Heart left ventricle (tissue), 16 donors: ENCODE results near the gene TNFSF18. TPM values are rescaled to one million over a fixed set of nuclear protein-coding genes. Genes with fewer than 3 reads are reported as not detected.
A peak's percentile ranks its signal among the peaks of the same experiment; 100 is the strongest.

Experiments
- ATAC-seq, 4 donors: fragments of 200-7000 bp; cut with Tn5 transposase; one replicate each; pipeline ENCODE4 v1.9.1; 2020 to 2022; ENCODE audit warnings: moderate library complexity in 4 of 4, mild to moderate bottlenecking in 3 of 4, moderate number of reproducible peaks in 1 of 4
- DNase-seq, 5 donors: peaks; one replicate each; pipeline ENCODE4 v3.0.0-alpha.2; 2020
- H3K27ac ChIP-seq, 12 donors: fragments of 200-600 bp; sonication (generic) in 4 of 12; one replicate each; pipeline versions ENCODE4 v1.5.0 to v1.8.0; 2016 to 2022; ENCODE audit warnings: mild to moderate bottlenecking in 2 of 12
- H3K27me3 ChIP-seq, 9 donors: fragments of 200-600 bp; sonication (generic) in 2 of 9; one replicate each; pipeline versions ENCODE4 v1.5.1 to v1.8.0; 2016 to 2022; ENCODE audit warnings: mild to moderate bottlenecking in 3 of 9
- H3K36me3 ChIP-seq, 9 donors: fragments of 200-600 bp; sonication (generic) in 2 of 9; one replicate each; pipeline versions ENCODE4 v1.5.0 to v1.8.0; 2018 to 2022; ENCODE audit warnings: mild to moderate bottlenecking in 2 of 9
- H3K4me1 ChIP-seq, 12 donors: fragments of 200-600 bp; sonication (generic) in 4 of 12; one replicate each; pipeline versions ENCODE4 v1.5.0 to v1.8.0; 2016 to 2022; ENCODE audit warnings: mild to moderate bottlenecking in 3 of 12
- H3K4me3 ChIP-seq, 12 donors: fragments of 200-600 bp; sonication (generic) in 4 of 12; one replicate each; pipeline versions ENCODE4 v1.5.0 to v1.8.0; 2017 to 2022; ENCODE audit warnings: mild to moderate bottlenecking in 9 of 12, moderate library complexity in 4 of 12
- H3K9me3 ChIP-seq, 12 donors: fragments of 200-600 bp; sonication (generic) in 4 of 12; one replicate each; pipeline versions ENCODE4 v1.5.0 to v1.8.0; 2016 to 2022; ENCODE audit warnings: mild to moderate bottlenecking in 1 of 12
- POLR2A ChIP-seq, 2 donors: fragments of 450-650 bp; IDR thresholded peaks; one replicate each; pipeline ENCODE4 v1.6.1; 2017; ENCODE audit warnings: antibody characterized with exemption in 2 of 2, mild to moderate bottlenecking in 2 of 2, moderate library complexity in 2 of 2
- WGBS, 4 donors: extraction: QIAGEN DNeasy Blood & Tissue Kit in 2 of 4; methylation state at CpG; one replicate each; pipeline versions ENCODE4 v1.1.5 to v1.1.7; 2013 to 2018; 5-methylcytosine and 5-hydroxymethylcytosine counted together
- intact Hi-C, 10 donors: fragments of 100-400 bp; cut with DNase I; formaldehyde crosslinking; loops; one replicate each; pipeline versions ENCODE4 v1.11.1 to v1.14.2; 2022
- polyA plus RNA-seq, 2 donors: library from polyadenylated mRNA; stranded (reverse); fragments of 200-250 nt; gene quantifications; one replicate each; pipeline ENCODE4 v1.2.3, GENCODE V29; 2013
- total RNA-seq, 9 donors: library from RNA; depleted of rRNA in 2 of 9; stranded (reverse); fragments of >200 nt in 2 of 9; fragmentation: NEBNext Ultra II Directional in 3 of 9; extraction: Animal tissue kit (Norgen Biotek cat#: 25700) in 3 of 9; gene quantifications; one replicate each; pipeline versions ENCODE4 v1.1.0 to v1.2.4, GENCODE V29; 2016 to 2023
- TF ChIP-seq, protein P1 (sequence below), 12 donors: fragments of 200-600 bp; sonication (generic) in 4 of 12; IDR thresholded peaks; one replicate each; pipeline versions ENCODE4 v1.5.0 to v1.8.0; 2018 to 2022; ENCODE audit warnings: antibody characterized with exemption in 12 of 12, mild to moderate bottlenecking in 5 of 12
- donor health status: ischemic (EF 13 %, LVEDD 7.1; RV severe dilation, severe dysfunction).
- donor health status: healthy with polysubstance abuse.
- donor health status: DM: no; HTN: yes; CAD: no.
- donor health status: DM: no; HTN: no; CAD: no.
- donor health status: ischemic (EF 25% LVEDD 6.9; RV normal size, moderate dysfunction).
- donor health status: ischemic (EF 25% LVEDD 5.7; RV mildly dilated, moderate dysfunction).
- donor health status: healthy.
- donor health status: DM: yes; HTN: yes; CAD: no.
- donor health status: ischemic (EF 35%, LVEDD 5.7; RV mildly dilated, moderate dysfunction).
- donor health status: nonischemic (EF 11% LVEDD 7.7; RV severe dilation, severe dysfunction).
- donor health status: DM: yes; HTN: yes; CAD: no.
- donor health status: PGD.
- donor health status: ischemic (EF 29% LVEDD 5.4; RV normal size, mild dysfunction).
- donor health status: nonischemic (EF 23%, LVEDD 6.1; RV moderate dilation, normal function).

Gene TNFSF18
- total and polyA plus RNA-seq, 11 donors, result 0.08 to 0.29 (median 0.10) TPM; not detected in 7

DNA sequence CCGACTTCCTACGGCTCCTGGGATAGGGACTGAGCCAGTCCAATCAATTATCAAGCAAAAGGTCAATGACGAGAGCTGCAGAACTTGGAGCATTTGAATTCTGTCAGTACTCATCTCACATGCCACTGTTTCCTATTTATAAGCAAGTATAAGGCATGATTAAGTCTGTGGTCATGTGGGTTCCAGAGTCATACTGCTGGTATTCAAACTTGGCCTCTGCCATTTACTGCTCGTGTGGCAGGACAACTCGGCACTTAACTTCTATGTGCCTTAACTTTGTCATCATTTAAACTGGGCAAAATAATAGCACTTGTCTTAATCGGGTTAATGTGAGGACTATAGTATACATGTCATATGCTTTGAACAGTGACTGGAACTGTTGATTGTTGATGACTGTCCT lies 44.9 kb upstream of the TNFSF18 start:
- H3K9me3 ChIP-seq, result no peaks in the 10 kb centered on the region
- H3K36me3 ChIP-seq, result no peaks in the 10 kb centered on the region
- peak in 3 of 4 donors; percentile 55 to 91 (median 70) for ATAC-seq
- H3K4me3 ChIP-seq, result no peak overlapping the region
- peaks cover 0 to 18% (median 0%) of the 10 kb centered on the region in 12 donors for H3K4me1 ChIP-seq
- intact Hi-C loops, result no loop called here
- H3K27ac ChIP-seq, result no peak overlapping the region
- whole genome bisulfite sequencing, 4 donors, result 59 to 82% (median 70%) methylated on average over 6 of the region's 6 CpGs
- TF ChIP-seq, protein P1, sequence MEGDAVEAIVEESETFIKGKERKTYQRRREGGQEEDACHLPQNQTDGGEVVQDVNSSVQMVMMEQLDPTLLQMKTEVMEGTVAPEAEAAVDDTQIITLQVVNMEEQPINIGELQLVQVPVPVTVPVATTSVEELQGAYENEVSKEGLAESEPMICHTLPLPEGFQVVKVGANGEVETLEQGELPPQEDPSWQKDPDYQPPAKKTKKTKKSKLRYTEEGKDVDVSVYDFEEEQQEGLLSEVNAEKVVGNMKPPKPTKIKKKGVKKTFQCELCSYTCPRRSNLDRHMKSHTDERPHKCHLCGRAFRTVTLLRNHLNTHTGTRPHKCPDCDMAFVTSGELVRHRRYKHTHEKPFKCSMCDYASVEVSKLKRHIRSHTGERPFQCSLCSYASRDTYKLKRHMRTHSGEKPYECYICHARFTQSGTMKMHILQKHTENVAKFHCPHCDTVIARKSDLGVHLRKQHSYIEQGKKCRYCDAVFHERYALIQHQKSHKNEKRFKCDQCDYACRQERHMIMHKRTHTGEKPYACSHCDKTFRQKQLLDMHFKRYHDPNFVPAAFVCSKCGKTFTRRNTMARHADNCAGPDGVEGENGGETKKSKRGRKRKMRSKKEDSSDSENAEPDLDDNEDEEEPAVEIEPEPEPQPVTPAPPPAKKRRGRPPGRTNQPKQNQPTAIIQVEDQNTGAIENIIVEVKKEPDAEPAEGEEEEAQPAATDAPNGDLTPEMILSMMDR (IDR thresholded peaks at IDR 0.05), result no peak
- no peaks in the 10 kb centered on the region for H3K27me3 ChIP-seq
- no peak for DNase-seq

DNA sequence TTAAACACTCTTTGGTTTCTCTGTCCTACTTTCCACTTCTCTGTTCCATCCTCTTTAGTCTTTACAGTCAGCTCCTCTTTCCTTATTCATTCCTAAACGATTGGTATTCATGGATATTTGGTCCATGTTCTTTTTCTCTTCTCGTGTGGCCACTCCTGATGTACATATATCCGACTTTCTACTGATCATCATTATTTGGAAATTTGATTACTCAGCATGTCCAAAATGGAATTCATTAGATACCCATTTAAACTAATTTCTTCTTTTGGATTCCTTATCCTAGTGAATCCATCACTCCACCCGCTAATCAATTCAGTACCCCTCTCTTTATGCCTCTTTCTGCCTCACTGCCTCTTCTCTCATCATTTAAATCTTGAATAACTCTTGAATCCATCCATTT lies 43.8 kb upstream of the TNFSF18 start:
- ATAC-seq, result no peak

DNA sequence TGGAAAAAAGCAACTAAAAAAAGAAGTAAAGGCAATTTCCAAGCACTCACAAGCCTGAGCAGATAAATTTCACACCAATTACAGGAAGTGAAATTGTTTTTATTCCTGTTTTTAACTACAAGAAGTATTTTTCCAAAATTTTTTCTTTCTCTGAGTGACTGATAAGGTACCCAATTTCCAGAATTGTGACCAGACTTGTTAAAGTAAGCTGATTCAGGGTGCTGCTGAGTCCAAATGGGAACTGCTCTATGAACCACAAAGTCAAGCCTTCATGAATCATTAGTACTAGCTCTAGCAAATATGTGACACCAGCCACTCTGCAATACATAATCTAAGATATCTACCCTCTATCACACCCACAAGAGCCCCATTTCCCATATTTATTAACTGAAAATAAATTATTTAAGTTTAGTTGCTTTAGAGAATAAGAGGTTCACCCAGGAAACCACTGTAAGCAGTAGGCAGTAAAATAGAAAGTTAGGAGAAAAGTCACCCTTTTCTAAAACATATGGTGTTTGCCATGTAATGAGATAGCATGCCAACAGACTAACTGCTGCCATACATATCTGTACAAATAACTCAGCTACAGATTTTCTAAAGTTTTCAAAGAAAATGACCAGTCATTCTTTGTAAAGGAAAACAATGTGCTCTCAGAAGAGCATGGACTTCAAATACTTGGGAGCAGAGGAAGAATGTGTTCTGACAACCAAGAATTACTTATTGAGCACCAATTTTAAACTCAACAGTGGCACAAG lies 43.1 kb upstream of the TNFSF18 start:
- H3K27me3 ChIP-seq, result no peaks in the 10 kb centered on the region
- H3K36me3 ChIP-seq, result no peaks in the 10 kb centered on the region
- DNase-seq, result no peak
- peaks cover 0 to 18% (median 0%) of the 10 kb centered on the region in 12 donors for H3K4me1 ChIP-seq
- no peaks in the 10 kb centered on the region for H3K9me3 ChIP-seq
- H3K4me3 ChIP-seq, result no peak overlapping the region
- TF ChIP-seq POLR2A (IDR thresholded peaks at IDR 0.05), result no peak
- TF ChIP-seq, protein P1 (IDR thresholded peaks at IDR 0.05), result no peak
- peak overlapping the region in 1 of 12 donors; percentile 8 for H3K27ac ChIP-seq
- ATAC-seq, result peak in 1 of 4 donors; percentile 13
- intact Hi-C loops, result no loop called here

More for the DNA sequence above, 43.8 kb upstream of the TNFSF18 start:
- H3K27me3 ChIP-seq, result no peaks in the 10 kb centered on the region
- H3K9me3 ChIP-seq, result no peaks in the 10 kb centered on the region
- no peaks in the 10 kb centered on the region for H3K36me3 ChIP-seq
- no peak overlapping the region for H3K4me3 ChIP-seq
- DNase-seq, result no peak
- peaks cover 0 to 18% (median 0%) of the 10 kb centered on the region in 12 donors for H3K4me1 ChIP-seq
- intact Hi-C loops, result no loop called here
- TF ChIP-seq, protein P1 (IDR thresholded peaks at IDR 0.05), result no peak
- no peak for TF ChIP-seq POLR2A (IDR thresholded peaks at IDR 0.05)
- H3K27ac ChIP-seq, result no peak overlapping the region
- 85 to 88% (median 87%) methylated on average over 4 of the region's 4 CpGs for WGBS, 4 donors

DNA sequence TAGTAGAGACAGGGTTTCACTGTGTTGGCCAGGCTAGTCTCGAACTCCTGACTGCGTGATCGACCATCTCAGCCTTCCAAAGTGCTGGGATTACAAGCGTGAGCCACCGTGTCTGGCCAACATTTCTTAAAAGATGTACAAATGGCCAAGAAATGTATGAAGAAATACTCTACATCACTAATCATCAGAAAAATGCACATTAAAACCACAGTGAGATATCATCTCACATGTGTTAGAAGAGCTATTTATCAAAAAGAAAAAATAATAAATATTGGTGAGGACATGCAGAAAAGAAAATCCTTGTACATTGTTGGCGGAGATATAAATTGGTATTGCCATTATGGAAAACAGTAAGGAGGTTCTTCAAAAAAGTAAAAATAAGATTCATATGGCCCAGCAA lies 33.6 kb upstream of the TNFSF18 start:
- no peak for ATAC-seq

More for the DNA sequence above, 33.6 kb upstream of the TNFSF18 start:
- no peaks in the 10 kb centered on the region for H3K27me3 ChIP-seq
- H3K4me3 ChIP-seq, result no peak overlapping the region
- no peaks in the 10 kb centered on the region for H3K4me1 ChIP-seq
- WGBS, 4 donors, result 94 to 96% (median 94%) methylated on average over 6 of the region's 6 CpGs
- H3K27ac ChIP-seq, result no peak overlapping the region
- H3K9me3 ChIP-seq, result peaks cover 0 to 5% (median 0%) of the 10 kb centered on the region in 12 donors
- intact Hi-C loops, result no loop called here
- no peaks in the 10 kb centered on the region for H3K36me3 ChIP-seq
- no peak for TF ChIP-seq POLR2A (IDR thresholded peaks at IDR 0.05)
- TF ChIP-seq, protein P1 (IDR thresholded peaks at IDR 0.05), result no peak
- no peak for DNase-seq
